OCI-M2 (cell line): ENCODE results near the gene KRT15.

Experiments used
- DNase-seq: peaks from one replicate; lab custom pipeline; 2025; ENCODE audit not compliant: unreplicated experiment; lab: John Stamatoyannopoulos, UW

KRT15 gene

GRCh38 chr17:41505809-41506767 is 12.6 kb downstream of the KRT15 start:
- DNase-seq: no peak

- DNase-seq: no peak
Observed at GRCh38 chr17:41505007-41505808, 13.5 kb downstream of the KRT15 start, which contains the start of gene KRT13. Gene KRT13 (minus strand): TSS chr17:41505612. CDS start chr17:41505550, 62 bp downstream.

GRCh38 chr17:41504246-41504977 is 14.3 kb downstream of the KRT15 start:
- DNase-seq: no peak

GRCh38 chr17:41503202-41503601 is 15.5 kb downstream of the KRT15 start:
- no peak for DNase-seq

GRCh38 chr17:41500131-41500911 is 18.4 kb downstream of the KRT15 start:
- DNase-seq: no peak

GRCh38 chr17:41499714-41500113 is 19.0 kb downstream of the KRT15 start:
- DNase-seq: no peak

GRCh38 chr17:41498276-41498675 is 20.4 kb downstream of the KRT15 start:
- no peak for DNase-seq

- no peak for DNase-seq
Observed at GRCh38 chr17:41496803-41497484, 21.7 kb downstream of the KRT15 start.

- no peak for DNase-seq
Observed at GRCh38 chr17:41494524-41494923, 24.2 kb downstream of the KRT15 start.

GRCh38 chr17:41492771-41493170 is 25.9 kb downstream of the KRT15 start:
- no peak for DNase-seq

GRCh38 chr17:41492351-41492750 is 26.3 kb downstream of the KRT15 start:
- DNase-seq: no peak

GRCh38 chr17:41491476-41491875 is 27.2 kb downstream of the KRT15 start:
- no peak for DNase-seq

GRCh38 chr17:41490000-41490990 is 28.4 kb downstream of the KRT15 start:
- no peak for DNase-seq

- DNase-seq: no peak
Observed at GRCh38 chr17:41489531-41489930, 29.2 kb downstream of the KRT15 start, which contains the start of gene KRT36. Gene KRT36 (minus strand): TSS chr17:41489910. CDS start chr17:41489864, 46 bp downstream.

- no peak for DNase-seq
Observed at GRCh38 chr17:41486809-41487530, 31.7 kb downstream of the KRT15 start.

- no peak for DNase-seq
Observed at GRCh38 chr17:41486316-41486715, 32.4 kb downstream of the KRT15 start.

- no peak for DNase-seq
Observed at GRCh38 chr17:41484920-41485904, 33.5 kb downstream of the KRT15 start.
